ENCODE results near the gene S1PR3. TPM values are rescaled to one million over a fixed set of nuclear protein-coding genes. Genes with fewer than 3 reads are reported as not detected.

The S1PR3 gene
- total RNA-seq, 1 experiment from 2014 or later = 42.9 TPM

GRCh38 chr9:89051421-89052025 is 60.3 kb downstream of the S1PR3 start:
- CTCF ChIA-PET = no interaction called here
- intact Hi-C loops (cut with micrococcal nuclease; ENCODE audit: unreplicated experiment) = no loop called here
- DNase-seq (ENCODE audit: low spot score) = no peak
- H3K36me3 ChIP-seq (ENCODE audit: insufficient read depth, low read length, poor library complexity, severe bottlenecking) = no peaks in the 10 kb centered on the region
- no peaks in the 10 kb centered on the region for H3K9me3 ChIP-seq (ENCODE audit: low read depth, low read length, poor library complexity, severe bottlenecking)
- BruUV-seq (replicated peaks) = no TSS peak
- POLR2A ChIA-PET (ENCODE audit: low non-redundant PET) = no interaction called here
- H3K27me3 ChIP-seq (replicated peaks; ENCODE audit: insufficient read depth, low read depth, low read length, poor library complexity) = no peaks in the 10 kb centered on the region
- TF ChIP-seq EZH2 (IDR thresholded peaks at IDR 0.05; ENCODE audit: borderline replicate concordance, low read depth, low read length, poor library complexity, severe bottlenecking) (no peak), CTCF (conservative IDR thresholded peaks at IDR 0.05; ENCODE audit: low read depth, low read length) (no peak)
- H3K27ac ChIP-seq (ENCODE audit: low read depth, low read length, poor library complexity, severe bottlenecking) = no peak overlapping the region
- H3K4me3 ChIP-seq (ENCODE audit: low read depth, low read length, poor library complexity, severe bottlenecking) = no peak overlapping the region
- H3K4me1 ChIP-seq (ENCODE audit: insufficient read depth, low read length, poor library complexity, severe bottlenecking) = no peaks in the 10 kb centered on the region

- H3K4me1 ChIP-seq (ENCODE audit: insufficient read depth, low read length, poor library complexity, severe bottlenecking) = no peaks in the 10 kb centered on the region
- no TSS peak for BruUV-seq (replicated peaks)
- H3K36me3 ChIP-seq (ENCODE audit: insufficient read depth, low read length, poor library complexity, severe bottlenecking) = no peaks in the 10 kb centered on the region
- TF ChIP-seq CTCF (conservative IDR thresholded peaks at IDR 0.05; ENCODE audit: low read depth, low read length) = no peak
- no peak for TF ChIP-seq EZH2 (IDR thresholded peaks at IDR 0.05; ENCODE audit: borderline replicate concordance, low read depth, low read length, poor library complexity, severe bottlenecking)
- ChIA-PET POLR2A (ENCODE audit: low non-redundant PET) (no interaction called here), CTCF (interaction anchor here (0.5 kb wide), 1 partner anchor 338 kb away, joined by 3 read pairs; no protein-coding TSS in a partner anchor)
- no peak overlapping the region for H3K27ac ChIP-seq (ENCODE audit: low read depth, low read length, poor library complexity, severe bottlenecking)
- H3K27me3 ChIP-seq (replicated peaks; ENCODE audit: insufficient read depth, low read depth, low read length, poor library complexity) = no peaks in the 10 kb centered on the region
- no peak for DNase-seq (ENCODE audit: low spot score)
- no peak overlapping the region for H3K4me3 ChIP-seq (ENCODE audit: low read depth, low read length, poor library complexity, severe bottlenecking)
- intact Hi-C loops (cut with micrococcal nuclease; ENCODE audit: unreplicated experiment) = no loop called here
- H3K9me3 ChIP-seq (ENCODE audit: low read depth, low read length, poor library complexity, severe bottlenecking) = no peaks in the 10 kb centered on the region
These were observed 61.3 kb downstream of the S1PR3 start for GRCh38 chr9:89052470-89053097.

GRCh38 chr9:89053301-89053700 is 62.0 kb downstream of the S1PR3 start:
- no peak overlapping the region for H3K27ac ChIP-seq (ENCODE audit: low read depth, low read length, poor library complexity, severe bottlenecking)
- DNase-seq (ENCODE audit: low spot score) = no peak
- TF ChIP-seq EZH2 (IDR thresholded peaks at IDR 0.05; ENCODE audit: borderline replicate concordance, low read depth, low read length, poor library complexity, severe bottlenecking) (no peak), CTCF (conservative IDR thresholded peaks at IDR 0.05; ENCODE audit: low read depth, low read length) (no peak)
- CTCF ChIA-PET = interaction anchor here (0.5 kb wide), 1 partner anchor 338 kb away, joined by 3 read pairs; no protein-coding TSS in a partner anchor
- H3K36me3 ChIP-seq (ENCODE audit: insufficient read depth, low read length, poor library complexity, severe bottlenecking) = no peaks in the 10 kb centered on the region
- no peaks in the 10 kb centered on the region for H3K27me3 ChIP-seq (replicated peaks; ENCODE audit: insufficient read depth, low read depth, low read length, poor library complexity)
- POLR2A ChIA-PET (ENCODE audit: low non-redundant PET) = no interaction called here
- H3K4me1 ChIP-seq (ENCODE audit: insufficient read depth, low read length, poor library complexity, severe bottlenecking) = no peaks in the 10 kb centered on the region
- no peak overlapping the region for H3K4me3 ChIP-seq (ENCODE audit: low read depth, low read length, poor library complexity, severe bottlenecking)
- intact Hi-C loops (cut with micrococcal nuclease; ENCODE audit: unreplicated experiment) = no loop called here
- H3K9me3 ChIP-seq (ENCODE audit: low read depth, low read length, poor library complexity, severe bottlenecking) = no peaks in the 10 kb centered on the region
- BruUV-seq (replicated peaks) = no TSS peak

Other genes starting within 250 kb of the S1PR3 start
- 5.5 and 6.6 TPM in 2 replicates for gene SHC3, start 187.3 kb downstream of the S1PR3 start, total RNA-seq (2021)